NCI-H2171 (cell line): ENCODE results near the gene ZBTB7C.

Experiments
- DNase-seq: peaks from one replicate; lab custom pipeline; 2025; lab: John Stamatoyannopoulos, UW

ZBTB7C gene

GRCh38 chr18:48216639-48217257 is 192.4 kb downstream of the ZBTB7C start:
- no peak for DNase-seq

- no peak for DNase-seq
Observed at GRCh38 chr18:48215876-48216638, 193.1 kb downstream of the ZBTB7C start.

GRCh38 chr18:48213791-48214190 is 195.4 kb downstream of the ZBTB7C start:
- DNase-seq, result no peak

GRCh38 chr18:48208432-48209140 is 200.6 kb downstream of the ZBTB7C start:
- DNase-seq, result peak; percentile 42

GRCh38 chr18:48207733-48208132 is 201.4 kb downstream of the ZBTB7C start:
- DNase-seq, result no peak

GRCh38 chr18:48206887-48207286 is 202.3 kb downstream of the ZBTB7C start:
- DNase-seq, result no peak

GRCh38 chr18:48203961-48204666 is 205.1 kb downstream of the ZBTB7C start:
- no peak for DNase-seq

- no peak for DNase-seq
Observed at GRCh38 chr18:48203288-48203945, 205.8 kb downstream of the ZBTB7C start.

- DNase-seq, result no peak
Observed at GRCh38 chr18:48202350-48203260, 206.6 kb downstream of the ZBTB7C start.

GRCh38 chr18:48202006-48202348 is 207.2 kb downstream of the ZBTB7C start:
- no peak for DNase-seq

- no peak for DNase-seq
Observed at GRCh38 chr18:48201337-48202005, 207.7 kb downstream of the ZBTB7C start.

GRCh38 chr18:48200631-48201336 is 208.4 kb downstream of the ZBTB7C start:
- no peak for DNase-seq

GRCh38 chr18:48199399-48199798 is 209.8 kb downstream of the ZBTB7C start:
- no peak for DNase-seq

- DNase-seq, result no peak
Observed at GRCh38 chr18:48197819-48198218, 211.4 kb downstream of the ZBTB7C start.

GRCh38 chr18:48195787-48196186 is 213.4 kb downstream of the ZBTB7C start:
- no peak for DNase-seq

- no peak for DNase-seq
Observed at GRCh38 chr18:48194591-48195181, 214.5 kb downstream of the ZBTB7C start.

GRCh38 chr18:48193521-48194492 is 215.4 kb downstream of the ZBTB7C start:
- DNase-seq, result no peak

GRCh38 chr18:48192542-48192941 is 216.6 kb downstream of the ZBTB7C start:
- no peak for DNase-seq
